Colonic mucosa (tissue), 4 donors: ENCODE results near the gene TRIM29. TPM values are rescaled to one million over a fixed set of nuclear protein-coding genes. Genes with fewer than 3 reads are reported as not detected.

ENCODE experiments used
- DNase-seq: peaks from one replicate; pipeline ENCODE4 v3.0.0-alpha.2; 2020
- H3K27ac ChIP-seq: fragments of 200-600 bp; one replicate; pipeline ENCODE4 v1.8.0; 2021
- H3K27me3 ChIP-seq: fragments of 200-600 bp; one replicate; pipeline ENCODE4 v1.8.0; 2021
- H3K36me3 ChIP-seq: fragments of 200-600 bp; one replicate; pipeline ENCODE4 v1.8.0; 2021
- H3K4me1 ChIP-seq: fragments of 200-600 bp; one replicate; pipeline ENCODE4 v1.8.0; 2021; ENCODE audit warnings: mild to moderate bottlenecking
- H3K4me3 ChIP-seq: fragments of 200-600 bp; one replicate; pipeline ENCODE4 v1.8.0; 2021
- H3K9ac ChIP-seq, 2 donors: one replicate each; pipeline ENCODE4 v1.7.0; 2013; ENCODE audit warnings: control low read depth in 2 of 2, low read depth in 2 of 2, low read length in 2 of 2
- H3K9me3 ChIP-seq: fragments of 200-600 bp; one replicate; pipeline ENCODE4 v1.8.0; 2021
- CTCF ChIP-seq: fragments of 200-600 bp; IDR thresholded peaks from one replicate; pipeline ENCODE4 v1.8.0; 2022; ENCODE audit warnings: antibody characterized with exemption, mild to moderate bottlenecking
- intact Hi-C: fragments of 100-400 bp; cut with DNase I; formaldehyde crosslinking; loops from one replicate; pipeline ENCODE4 v1.14.1; 2022
- total RNA-seq, 2 donors: library from RNA; stranded (reverse); fragmentation: NEBNext Ultra II Directional in 1 of 2; extraction: Animal tissue kit (Norgen Biotek cat#: 25700) in 1 of 2; gene quantifications; one replicate each; pipeline ENCODE4 v1.2.1, GENCODE V29; 2021
- donor health status: healthy.
- donor health status: DM: no; HTN: no; CAD: no.
- donor health status: DM: no; HTN: no; CAD: no.

The TRIM29 gene
- total RNA-seq, 2 donors from 2014 or later: 3.4 to 4.0 TPM

GRCh38 chr11:120074076-120074475 is 63.8 kb downstream of the TRIM29 start:
- no peak overlapping the region for H3K4me3 ChIP-seq
- H3K27me3 ChIP-seq: no peaks in the 10 kb centered on the region
- H3K27ac ChIP-seq: no peak overlapping the region
- H3K36me3 ChIP-seq: no peaks in the 10 kb centered on the region
- DNase-seq: no peak
- no peak for TF ChIP-seq CTCF
- H3K9ac ChIP-seq: no peak overlapping the region
- no peaks in the 10 kb centered on the region for H3K4me1 ChIP-seq
- no peaks in the 10 kb centered on the region for H3K9me3 ChIP-seq
- intact Hi-C loops: no loop called here

- intact Hi-C loops: no loop called here
- H3K4me3 ChIP-seq: no peak overlapping the region
- no peaks in the 10 kb centered on the region for H3K4me1 ChIP-seq
- TF ChIP-seq CTCF: no peak
- no peaks in the 10 kb centered on the region for H3K9me3 ChIP-seq
- H3K36me3 ChIP-seq: no peaks in the 10 kb centered on the region
- no peak overlapping the region for H3K27ac ChIP-seq
- no peak overlapping the region for H3K9ac ChIP-seq
- no peaks in the 10 kb centered on the region for H3K27me3 ChIP-seq
- DNase-seq: no peak
Measured at GRCh38 chr11:120073196-120073595, 64.7 kb downstream of the TRIM29 start.

GRCh38 chr11:120068114-120068573 is 69.8 kb downstream of the TRIM29 start:
- H3K4me1 ChIP-seq: no peaks in the 10 kb centered on the region
- H3K4me3 ChIP-seq: no peak overlapping the region
- H3K9me3 ChIP-seq: no peaks in the 10 kb centered on the region
- intact Hi-C loops: no loop called here
- no peak overlapping the region for H3K9ac ChIP-seq
- TF ChIP-seq CTCF: no peak
- H3K36me3 ChIP-seq: no peaks in the 10 kb centered on the region
- DNase-seq: no peak
- no peaks in the 10 kb centered on the region for H3K27me3 ChIP-seq
- no peak overlapping the region for H3K27ac ChIP-seq

GRCh38 chr11:120067438-120068113 is 70.3 kb downstream of the TRIM29 start:
- Histone ChIP-seq H3K27me3 (no peaks in the 10 kb centered on the region), H3K4me3 (no peak overlapping the region), H3K36me3 (no peaks in the 10 kb centered on the region), H3K9ac (no peak overlapping the region), H3K9me3 (no peaks in the 10 kb centered on the region), H3K27ac (no peak overlapping the region), H3K4me1 (no peaks in the 10 kb centered on the region)
- DNase-seq: peak; percentile 5
- intact Hi-C loops: no loop called here
- TF ChIP-seq CTCF: no peak

GRCh38 chr11:120066738-120067437 is 71.0 kb downstream of the TRIM29 start:
- no peak for TF ChIP-seq CTCF
- Histone ChIP-seq H3K36me3 (no peaks in the 10 kb centered on the region), H3K9ac (no peak overlapping the region), H3K9me3 (no peaks in the 10 kb centered on the region), H3K27ac (no peak overlapping the region), H3K4me3 (no peak overlapping the region), H3K4me1 (no peaks in the 10 kb centered on the region), H3K27me3 (no peaks in the 10 kb centered on the region)
- intact Hi-C loops: no loop called here
- no peak for DNase-seq
